GM13976 (cell line): ENCODE data around the gene ARHGAP6.

ENCODE experiments used
- DNase-seq: peaks from one replicate; pipeline ENCODE4 v3.0.0; 2012; ENCODE audit warnings: low spot score
- in situ Hi-C: fragments of 300-500 bp; cut with MboI; formaldehyde crosslinking; loops from one replicate; pipeline ENCODE4 v1.12.0; 2022; ENCODE audit warnings: low sequenced_read_pairs, mixed read lengths, inconsistent platforms; ENCODE audit not compliant: unreplicated experiment
- TF ChIP-seq, protein P1 (sequence below): IDR thresholded peaks from 2 replicates; pipeline ENCODE4 v1.5.1; 2012; ENCODE audit warnings: borderline replicate concordance, mild to moderate bottlenecking; ENCODE audit not compliant: insufficient read depth; ENCODE audit errors: extremely low read depth, missing control alignments, control extremely low read depth

The ARHGAP6 gene

DNA sequence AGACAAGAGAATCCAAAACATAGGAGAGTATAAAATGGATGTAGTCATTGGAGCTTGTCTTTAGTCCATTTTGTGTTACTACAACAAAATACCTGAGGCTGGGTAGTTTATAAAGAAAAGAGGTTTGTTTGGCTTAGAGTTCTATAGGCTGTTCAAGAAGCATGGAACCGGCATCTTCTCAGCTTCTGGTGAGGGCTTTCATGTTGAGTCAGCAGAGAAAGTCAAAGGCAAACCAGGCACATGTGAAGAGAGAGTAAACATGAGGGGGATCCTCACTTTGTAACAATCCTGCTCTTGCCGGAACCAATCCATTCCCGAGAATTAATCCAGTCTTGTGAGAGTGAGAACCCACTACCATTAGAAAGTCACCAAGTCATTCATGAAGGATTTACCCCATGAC, 562.7 kb downstream of the ARHGAP6 start:
- in situ Hi-C loops = no loop called here
- DNase-seq = no peak
- TF ChIP-seq, protein P1, sequence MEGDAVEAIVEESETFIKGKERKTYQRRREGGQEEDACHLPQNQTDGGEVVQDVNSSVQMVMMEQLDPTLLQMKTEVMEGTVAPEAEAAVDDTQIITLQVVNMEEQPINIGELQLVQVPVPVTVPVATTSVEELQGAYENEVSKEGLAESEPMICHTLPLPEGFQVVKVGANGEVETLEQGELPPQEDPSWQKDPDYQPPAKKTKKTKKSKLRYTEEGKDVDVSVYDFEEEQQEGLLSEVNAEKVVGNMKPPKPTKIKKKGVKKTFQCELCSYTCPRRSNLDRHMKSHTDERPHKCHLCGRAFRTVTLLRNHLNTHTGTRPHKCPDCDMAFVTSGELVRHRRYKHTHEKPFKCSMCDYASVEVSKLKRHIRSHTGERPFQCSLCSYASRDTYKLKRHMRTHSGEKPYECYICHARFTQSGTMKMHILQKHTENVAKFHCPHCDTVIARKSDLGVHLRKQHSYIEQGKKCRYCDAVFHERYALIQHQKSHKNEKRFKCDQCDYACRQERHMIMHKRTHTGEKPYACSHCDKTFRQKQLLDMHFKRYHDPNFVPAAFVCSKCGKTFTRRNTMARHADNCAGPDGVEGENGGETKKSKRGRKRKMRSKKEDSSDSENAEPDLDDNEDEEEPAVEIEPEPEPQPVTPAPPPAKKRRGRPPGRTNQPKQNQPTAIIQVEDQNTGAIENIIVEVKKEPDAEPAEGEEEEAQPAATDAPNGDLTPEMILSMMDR = no peak

DNA sequence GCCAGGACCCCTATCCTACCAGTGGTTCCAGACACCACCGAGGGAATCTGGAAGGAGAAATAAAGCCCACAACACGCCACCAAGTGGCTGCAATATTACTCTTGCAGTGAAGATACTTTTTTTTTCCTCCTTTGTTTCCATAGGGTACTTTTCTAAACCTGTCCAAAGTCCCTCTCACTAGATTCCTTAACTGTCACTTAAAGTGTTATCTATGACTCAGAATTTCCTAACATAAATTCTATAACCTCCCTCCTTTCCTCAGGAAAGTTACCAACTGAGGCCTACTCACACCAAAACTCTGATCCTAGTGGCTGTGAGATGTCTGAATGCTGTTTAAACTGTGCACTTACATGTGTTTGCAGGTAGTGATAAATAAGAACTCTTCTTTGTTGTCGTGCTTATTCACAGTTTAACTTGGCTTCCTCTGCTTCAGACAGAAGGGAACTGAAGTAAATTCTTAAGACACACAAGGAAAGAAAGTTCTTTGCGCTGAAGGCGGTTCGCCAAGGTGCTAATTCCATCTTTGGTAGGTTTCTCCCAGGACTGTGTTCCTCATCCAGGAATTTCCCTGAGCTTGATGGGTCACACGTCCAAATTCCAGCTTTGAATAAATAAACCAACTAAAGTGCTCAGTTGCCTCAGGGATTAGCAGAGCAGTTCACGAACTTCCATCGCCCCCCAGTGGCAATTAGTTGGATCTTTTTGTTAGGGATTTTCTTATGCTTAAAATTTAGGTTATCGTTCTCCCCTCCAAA, 565.3 kb downstream of the ARHGAP6 start:
- DNase-seq = no peak
- in situ Hi-C loops = no loop called here
- TF ChIP-seq, protein P1 = no peak

DNA sequence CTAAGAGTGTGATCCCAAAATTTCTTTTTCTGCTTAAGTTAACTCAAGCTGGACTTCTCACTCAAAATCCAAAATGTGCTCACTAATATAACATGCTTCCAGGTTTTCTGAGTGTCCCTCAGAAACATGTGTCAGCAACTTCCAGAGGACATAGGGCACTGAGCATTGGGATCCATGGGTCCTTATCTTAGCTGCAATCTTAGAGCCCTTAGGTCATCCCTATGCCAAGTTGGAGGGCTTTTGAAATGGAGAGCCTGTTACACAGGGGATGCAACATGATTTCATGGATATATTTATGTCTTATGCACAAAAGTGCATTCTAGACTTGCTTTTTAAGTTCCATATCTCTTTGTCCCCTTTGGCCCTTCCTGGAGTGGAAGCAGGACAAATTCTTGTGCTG, 566.3 kb downstream of the ARHGAP6 start:
- in situ Hi-C loops = no loop called here
- TF ChIP-seq, protein P1 = no peak

DNA sequence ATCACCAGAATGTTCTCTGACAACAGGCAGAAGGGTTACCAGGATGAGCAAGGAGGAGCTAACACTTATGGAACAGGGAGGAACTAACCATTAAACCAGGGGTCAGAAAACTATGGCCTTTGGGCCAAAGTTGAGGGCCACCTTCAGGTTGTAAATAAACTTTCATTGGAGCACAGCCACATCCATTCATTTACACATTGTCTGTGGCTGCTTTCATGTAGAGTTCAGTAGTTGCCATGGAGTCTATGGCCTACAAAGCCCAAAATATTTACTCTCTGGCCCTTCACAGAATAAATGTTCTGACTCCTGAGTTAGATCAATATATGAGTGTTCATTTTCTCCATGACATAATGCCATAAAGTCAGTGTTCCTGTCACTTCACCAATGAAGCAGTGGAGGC, 567.8 kb downstream of the ARHGAP6 start:
- no peak for DNase-seq
- in situ Hi-C loops = no loop called here
- TF ChIP-seq, protein P1 = no peak

More for the DNA sequence above, 566.3 kb downstream of the ARHGAP6 start:
- no peak for DNase-seq

DNA sequence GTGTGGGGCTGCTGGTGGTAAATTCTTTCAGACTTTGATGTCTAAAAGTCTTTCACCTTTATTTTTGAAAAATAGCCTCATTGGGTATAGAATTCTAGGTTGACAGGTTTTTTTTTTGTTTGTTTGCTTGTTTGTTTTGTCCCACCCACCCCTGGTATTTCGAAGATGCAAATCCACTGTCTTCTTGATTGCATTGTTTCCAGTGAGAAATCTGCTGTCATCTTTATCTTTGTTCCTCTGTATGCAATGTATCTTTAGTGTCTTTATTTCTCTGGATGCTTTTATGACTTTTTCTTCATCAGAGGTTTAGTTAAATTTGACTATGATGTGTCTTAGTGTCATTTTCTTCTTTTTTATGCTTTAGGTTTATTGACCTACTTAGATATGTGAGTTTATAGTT, 575.9 kb downstream of the ARHGAP6 start:
- no peak for DNase-seq
- in situ Hi-C loops = no loop called here
- TF ChIP-seq, protein P1 = no peak
